Activated gamma-delta T cell (primary cell): ENCODE data around the gene TBC1D14.
A peak's percentile ranks its signal among the peaks of the same experiment; 100 is the strongest.

Experiments used
- DNase-seq: peaks from one replicate; lab custom pipeline; 2025; lab: John Stamatoyannopoulos, UW

TBC1D14 gene

GRCh38 chr4:7021930-7022664 lies 112.5 kb downstream of the TBC1D14 start:
- DNase-seq: no peak

- DNase-seq: no peak
Observed at GRCh38 chr4:7023486-7023885, 113.9 kb downstream of the TBC1D14 start.

- no peak for DNase-seq
Observed at GRCh38 chr4:7023901-7024300, 114.3 kb downstream of the TBC1D14 start.

GRCh38 chr4:7024336-7024890 lies 114.8 kb downstream of the TBC1D14 start:
- DNase-seq: no peak

GRCh38 chr4:7025040-7025602 lies 115.5 kb downstream of the TBC1D14 start:
- no peak for DNase-seq

- DNase-seq: no peak
Observed at GRCh38 chr4:7026107-7026506, 116.5 kb downstream of the TBC1D14 start.

GRCh38 chr4:7027284-7027683 lies 117.7 kb downstream of the TBC1D14 start:
- DNase-seq: no peak

GRCh38 chr4:7027913-7028312 lies 118.3 kb downstream of the TBC1D14 start:
- no peak for DNase-seq

- no peak for DNase-seq
Observed at GRCh38 chr4:7029212-7029611, 119.6 kb downstream of the TBC1D14 start.

GRCh38 chr4:7029921-7030320 lies 120.3 kb downstream of the TBC1D14 start:
- no peak for DNase-seq

- DNase-seq: no peak
Observed at GRCh38 chr4:7030856-7031255, 121.2 kb downstream of the TBC1D14 start.

- DNase-seq: no peak
Observed at GRCh38 chr4:7031558-7032449, 122.2 kb downstream of the TBC1D14 start.

- DNase-seq: no peak
Observed at GRCh38 chr4:7032596-7032995, 123.0 kb downstream of the TBC1D14 start.

- no peak for DNase-seq
Observed at GRCh38 chr4:7034262-7035081, 124.8 kb downstream of the TBC1D14 start.

GRCh38 chr4:7037425-7037824 lies 127.8 kb downstream of the TBC1D14 start:
- DNase-seq: no peak

GRCh38 chr4:7040765-7041164 lies 131.1 kb downstream of the TBC1D14 start:
- no peak for DNase-seq

GRCh38 chr4:7041246-7041645 lies 131.6 kb downstream of the TBC1D14 start:
- no peak for DNase-seq

GRCh38 chr4:7041801-7042502 lies 132.3 kb downstream of the TBC1D14 start:
- no peak for DNase-seq

- DNase-seq: peak; percentile 90
Observed at GRCh38 chr4:7042503-7043283, 133.1 kb downstream of the TBC1D14 start.
